Activated CD4-positive, CD25-positive, alpha-beta regulatory T cell treated with anti-CD3 and anti-CD28 coated beads, Interleukin-2, amount 50 U/mL, for 16 hours (primary cell): ENCODE results near the gene SLC39A11.
A peak's percentile ranks its signal among the peaks of the same experiment; 100 is the strongest.
"Not testable (repeated sequence)": the region's sequence is repeated elsewhere in the genome, so short reads cannot be mapped to it uniquely, and the experiment has no call there.

Experiments
- DNase-seq: peaks from one replicate; pipeline ENCODE4 v3.0.0-alpha.2; 2020; ENCODE audit warnings: low read depth, low spot score

SLC39A11 gene, protein sequence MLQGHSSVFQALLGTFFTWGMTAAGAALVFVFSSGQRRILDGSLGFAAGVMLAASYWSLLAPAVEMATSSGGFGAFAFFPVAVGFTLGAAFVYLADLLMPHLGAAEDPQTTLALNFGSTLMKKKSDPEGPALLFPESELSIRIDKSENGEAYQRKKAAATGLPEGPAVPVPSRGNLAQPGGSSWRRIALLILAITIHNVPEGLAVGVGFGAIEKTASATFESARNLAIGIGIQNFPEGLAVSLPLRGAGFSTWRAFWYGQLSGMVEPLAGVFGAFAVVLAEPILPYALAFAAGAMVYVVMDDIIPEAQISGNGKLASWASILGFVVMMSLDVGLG

DNA sequence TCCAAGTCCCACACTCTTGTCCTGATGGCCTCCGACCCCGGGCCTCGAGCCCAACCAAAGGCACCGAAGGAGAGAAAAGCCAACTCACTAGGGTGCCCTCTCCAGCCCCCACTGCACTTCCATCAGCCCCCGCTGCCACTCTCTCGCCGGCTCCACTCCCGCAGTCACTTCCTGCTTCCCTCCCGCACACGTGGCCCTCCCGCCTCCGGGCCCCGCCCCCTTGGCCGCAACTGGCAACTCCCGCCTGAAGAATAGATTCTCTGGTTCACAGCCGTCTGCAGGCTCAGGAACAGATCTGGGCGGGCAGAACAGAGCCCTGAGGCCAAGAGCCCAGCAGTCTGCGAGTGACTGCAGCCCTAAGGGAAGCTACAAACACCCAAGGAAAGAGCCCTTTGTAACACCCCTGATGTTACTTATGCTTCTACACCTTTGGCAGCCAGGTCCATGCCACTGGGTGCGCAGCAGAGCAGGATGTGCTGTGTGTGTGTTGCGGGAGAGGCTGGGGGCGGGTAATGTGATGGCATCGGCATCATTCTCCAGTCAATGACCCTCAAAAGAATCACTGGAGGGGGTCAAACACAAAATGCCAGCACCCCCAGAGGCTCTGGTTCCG is at the start of gene SLC39A11:
Gene SLC39A11 (minus strand): TSS at position 166 of the 613 bp plus-strand sequence. CDS start 3,924 bp downstream, outside the sequence.
- DNase-seq: peak; percentile 78

DNA sequence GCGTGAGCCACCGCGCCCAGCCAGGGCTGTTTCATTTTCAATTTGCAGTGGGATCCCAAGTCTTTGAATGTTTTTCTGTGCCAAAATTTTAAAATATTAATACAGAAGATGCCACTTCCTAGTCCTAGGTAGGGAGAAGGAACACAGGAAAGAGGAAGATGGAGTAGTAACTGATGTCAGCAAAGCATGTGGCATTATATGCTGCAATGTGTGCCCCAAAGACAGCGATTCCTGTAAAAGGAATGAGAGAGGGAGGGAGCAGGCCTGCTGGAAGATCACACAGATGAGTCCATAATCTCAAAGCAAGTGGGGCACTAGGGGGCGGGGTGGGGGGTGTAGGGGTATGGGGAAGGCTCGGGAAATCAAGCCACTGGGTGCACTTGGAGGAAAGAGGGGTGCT is 48.9 kb upstream of the SLC39A11 start:
- DNase-seq: no peak

DNA sequence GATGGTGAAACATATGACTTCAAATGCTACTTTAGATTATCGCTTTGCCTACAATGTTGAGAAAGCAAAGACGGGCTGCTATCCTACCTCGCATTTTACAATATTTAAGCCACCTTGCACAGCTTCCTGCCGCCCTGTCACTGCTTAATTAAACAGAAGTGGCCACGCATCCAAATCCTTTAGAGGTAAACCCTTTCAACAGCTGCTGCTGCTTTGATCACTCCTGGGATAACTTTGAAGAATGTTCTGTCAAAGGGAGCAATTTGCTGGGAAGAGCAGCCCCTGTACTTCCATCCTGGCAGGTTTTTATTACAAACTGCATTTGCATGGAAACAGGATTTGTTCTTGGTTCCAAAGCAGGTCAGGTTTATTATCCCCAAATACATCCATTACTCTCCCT is 48.1 kb upstream of the SLC39A11 start:
- no peak for DNase-seq

DNA sequence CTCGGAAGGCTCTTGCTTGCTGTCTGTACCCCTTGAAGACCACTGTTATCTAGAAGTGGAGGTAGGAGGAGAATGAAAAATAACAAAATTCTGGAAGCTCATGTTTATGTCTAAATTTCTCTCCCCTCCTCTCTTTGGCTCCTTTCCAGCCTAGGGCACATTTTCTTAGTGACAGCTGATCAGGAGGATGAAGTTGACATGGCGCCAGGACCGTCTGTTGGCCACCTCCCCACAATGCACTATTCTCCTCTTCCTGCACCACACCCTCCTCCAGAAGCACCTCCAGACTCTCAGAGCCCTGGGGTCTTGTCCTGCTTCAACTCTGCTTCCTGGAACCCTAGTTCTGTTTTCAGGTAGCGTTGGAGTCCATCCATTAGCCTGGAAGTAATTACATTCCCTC is 46.8 kb upstream of the SLC39A11 start:
- DNase-seq: no peak

DNA sequence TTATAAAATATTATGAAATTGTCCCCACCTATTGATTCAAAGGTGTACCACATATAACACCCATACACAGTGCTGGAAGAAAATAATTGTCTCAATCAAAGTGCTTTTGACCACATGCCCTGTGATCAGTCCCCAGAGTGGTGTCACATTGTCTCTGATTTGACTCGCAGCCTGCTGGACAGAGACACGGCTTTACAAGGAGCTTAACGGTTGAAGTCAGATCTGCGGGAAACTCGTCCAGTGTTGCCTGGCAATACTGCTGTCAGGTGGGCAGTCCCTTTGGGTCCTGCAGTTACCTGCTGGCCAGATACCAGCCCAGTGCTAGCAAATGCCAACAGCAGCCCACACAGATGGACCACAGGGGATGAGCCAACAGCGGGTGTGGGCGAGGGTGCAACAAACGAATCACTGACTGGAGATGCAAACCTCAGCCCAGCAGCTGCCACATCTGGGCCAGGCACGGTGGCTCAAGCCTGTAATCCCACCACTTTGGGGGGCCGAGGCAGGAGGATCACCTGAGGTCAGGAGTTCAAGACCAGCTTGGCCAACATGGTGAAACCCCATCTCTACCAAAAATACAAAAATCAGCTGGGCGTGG is 46.2 kb upstream of the SLC39A11 start:
- no peak for DNase-seq

DNA sequence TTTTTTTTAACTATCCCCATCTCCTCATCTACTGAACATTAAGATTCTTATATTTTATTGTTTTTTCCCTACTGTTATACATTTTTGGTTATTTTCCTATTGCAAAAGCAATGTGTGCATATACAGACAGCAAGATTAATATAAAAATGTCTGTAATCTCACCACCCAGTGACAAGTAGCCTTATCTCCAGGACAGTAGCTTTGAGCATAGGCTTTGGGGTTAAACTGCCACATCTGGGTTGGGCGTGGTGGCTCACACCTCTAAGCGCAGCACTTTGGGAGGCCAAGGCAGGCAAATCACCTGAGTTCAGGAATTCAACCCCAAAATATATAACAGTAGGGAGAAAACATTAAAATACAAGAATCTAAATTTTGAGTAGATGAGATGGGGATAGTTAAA is 44.9 kb upstream of the SLC39A11 start:
- DNase-seq: no peak

DNA sequence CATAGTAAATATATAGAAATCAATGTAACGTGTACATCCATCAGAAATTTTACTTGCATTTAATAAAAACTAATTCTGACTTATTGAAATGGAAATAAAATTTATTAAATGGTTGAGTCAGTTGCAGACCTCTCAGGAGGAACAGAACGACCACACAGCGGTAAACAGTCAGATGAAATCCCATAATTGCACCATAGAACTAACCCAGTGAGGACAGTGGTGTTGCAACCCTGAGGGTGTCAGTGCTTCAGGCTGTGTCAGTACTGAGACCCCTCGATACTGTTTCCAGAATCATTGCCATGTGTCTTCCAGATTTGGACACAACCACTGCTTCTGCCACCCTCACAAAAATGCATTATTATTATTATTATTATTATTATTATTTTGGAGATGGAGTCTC is 43.3 kb upstream of the SLC39A11 start:
- no peak for DNase-seq

DNA sequence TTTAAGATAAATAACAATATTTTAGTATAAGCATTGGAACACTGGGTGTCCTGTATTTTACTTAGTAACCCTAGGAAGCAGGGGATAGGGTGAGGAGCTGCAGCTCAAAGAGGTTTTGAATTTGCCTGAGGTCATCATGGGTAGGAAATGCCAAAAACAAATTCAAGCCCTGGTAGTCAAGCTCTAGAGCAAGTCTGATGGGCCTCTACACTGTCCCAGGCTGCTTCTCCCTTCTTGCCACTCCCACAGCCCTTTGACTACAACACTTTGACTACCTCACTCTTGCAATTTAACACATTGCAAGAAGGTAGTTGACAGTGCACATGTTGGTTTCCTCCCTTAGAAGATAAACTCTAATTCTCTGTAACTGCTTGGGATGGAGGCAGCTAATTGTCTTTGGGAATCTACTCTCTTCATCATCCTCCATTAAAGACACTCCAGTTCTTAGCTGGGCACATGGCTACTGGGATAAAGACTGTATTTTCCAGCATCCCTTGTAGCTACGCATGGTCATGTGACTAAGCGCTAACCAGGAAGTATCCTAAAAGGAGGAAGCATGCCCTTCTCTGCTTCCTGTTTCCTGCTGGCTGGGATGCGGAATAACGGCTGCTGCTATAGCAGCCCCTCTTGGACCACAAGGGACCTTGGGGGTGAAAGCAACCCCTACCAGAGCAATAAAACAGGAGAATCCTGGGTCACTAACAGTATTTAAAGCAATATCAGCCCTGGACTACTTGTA is 41.6 kb upstream of the SLC39A11 start:
- DNase-seq: no peak

DNA sequence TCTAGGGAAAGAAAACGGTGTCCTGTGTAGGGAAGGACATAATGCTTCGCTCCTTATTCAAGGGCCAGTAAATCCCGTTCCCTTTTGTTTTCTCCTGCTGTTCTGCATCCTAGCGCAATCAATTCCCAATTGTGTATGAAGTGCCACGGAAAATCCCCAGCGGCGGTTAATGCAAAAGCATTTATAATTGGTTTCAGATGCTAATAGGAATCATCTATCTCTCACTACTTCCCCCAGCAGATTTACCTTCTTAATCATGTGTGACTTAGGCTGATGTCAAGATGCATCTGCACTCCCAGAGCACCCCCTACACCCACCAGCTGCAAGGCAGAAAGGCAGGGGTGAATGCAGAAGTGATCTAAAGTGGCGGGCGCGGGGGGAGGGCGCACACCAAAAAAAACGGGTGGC is 39.6 kb upstream of the SLC39A11 start:
- DNase-seq: no peak

DNA sequence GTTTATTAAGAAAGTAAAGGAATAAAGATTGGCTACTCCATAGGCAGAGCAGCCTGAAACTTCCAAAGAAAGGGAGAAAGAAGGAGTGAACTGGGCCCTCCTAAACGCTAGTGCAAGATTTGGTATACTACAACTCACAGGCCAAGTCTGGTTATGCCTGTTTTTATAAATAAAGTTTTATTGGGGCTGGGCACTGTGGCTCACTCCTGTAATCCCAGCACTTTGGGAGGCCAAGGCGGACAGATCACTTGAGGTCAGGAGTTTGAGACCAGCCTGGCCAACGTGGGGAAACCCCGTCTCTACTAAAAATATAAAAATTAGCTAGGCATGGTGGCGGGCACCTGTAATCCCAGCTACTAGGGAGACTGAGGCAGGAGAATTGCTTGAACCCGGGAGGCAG is 39.0 kb upstream of the SLC39A11 start:
- DNase-seq: not testable (repeated sequence)

DNA sequence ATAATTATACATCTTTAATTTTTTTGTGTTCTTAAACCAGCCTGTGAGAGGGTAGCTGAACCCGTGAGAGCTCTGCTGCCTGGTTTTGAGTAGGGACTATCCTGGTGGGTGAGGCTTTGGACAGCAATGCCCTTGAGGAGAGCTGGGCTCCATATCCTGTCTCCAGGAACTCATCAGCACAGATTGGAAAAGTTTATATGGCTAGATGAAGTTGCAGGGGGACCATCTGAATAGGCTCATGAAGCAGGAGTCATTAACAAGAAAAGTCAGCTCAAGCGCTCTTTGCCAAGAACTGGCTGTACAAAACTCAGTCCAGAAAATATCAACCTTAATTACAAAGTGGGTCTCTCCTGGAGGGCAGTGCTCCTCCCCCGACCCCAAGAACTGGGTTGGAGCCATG is 38.5 kb upstream of the SLC39A11 start:
- DNase-seq: no peak

DNA sequence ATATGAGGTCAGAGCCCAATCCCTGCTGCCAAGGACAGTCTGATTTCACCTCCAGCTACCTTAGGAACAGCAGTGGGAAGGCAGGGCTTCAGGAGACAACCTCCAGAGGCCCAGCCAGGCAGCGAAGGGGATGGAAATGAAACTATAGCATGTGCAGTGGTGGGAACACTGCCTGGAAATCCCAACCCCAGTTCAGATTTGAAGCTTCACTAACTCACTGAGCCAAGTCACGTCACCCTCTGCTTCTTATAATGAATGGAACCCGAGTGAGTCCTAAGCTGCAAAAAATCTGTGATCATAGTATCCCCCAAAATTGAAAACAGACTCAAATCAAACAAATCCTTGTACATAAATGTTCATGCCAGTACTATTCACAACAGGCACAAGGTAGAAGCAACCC is 36.0 kb upstream of the SLC39A11 start:
- no peak for DNase-seq

DNA sequence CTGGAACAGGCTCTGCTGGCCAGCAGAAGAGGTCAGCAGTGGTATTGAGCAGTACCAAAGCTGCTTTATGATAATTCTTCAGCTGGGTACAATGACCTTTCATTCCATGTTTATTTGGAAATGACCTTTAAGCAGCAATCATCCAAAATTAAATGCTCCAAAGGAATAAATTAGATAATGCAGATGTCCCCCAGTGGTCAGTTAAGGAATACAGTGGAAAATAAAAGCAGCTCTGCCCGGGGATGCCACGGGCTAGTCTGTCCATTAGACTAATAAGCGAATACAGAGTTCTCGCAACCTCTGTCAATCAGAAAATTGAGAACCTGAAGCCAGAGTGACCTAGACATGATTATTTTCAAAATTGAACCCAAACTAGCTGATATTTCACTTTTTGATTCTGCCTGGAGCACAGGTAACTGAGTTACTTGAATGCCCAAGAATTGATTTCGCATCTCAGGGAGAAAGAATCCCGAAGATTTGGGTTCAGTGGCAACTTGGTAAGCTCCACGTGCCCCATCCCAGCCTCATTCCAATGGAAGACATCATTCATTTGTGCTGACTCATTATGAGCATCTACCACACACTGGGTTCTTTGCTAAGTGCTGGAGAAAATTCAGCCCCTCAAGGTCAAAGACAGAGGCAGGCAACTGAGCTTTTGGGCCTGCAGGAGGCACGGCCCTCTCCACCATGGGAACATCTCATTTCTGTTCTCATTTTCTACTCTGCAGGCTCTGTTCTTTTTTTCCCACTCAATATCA is 34.4 kb upstream of the SLC39A11 start:
- DNase-seq: no peak

DNA sequence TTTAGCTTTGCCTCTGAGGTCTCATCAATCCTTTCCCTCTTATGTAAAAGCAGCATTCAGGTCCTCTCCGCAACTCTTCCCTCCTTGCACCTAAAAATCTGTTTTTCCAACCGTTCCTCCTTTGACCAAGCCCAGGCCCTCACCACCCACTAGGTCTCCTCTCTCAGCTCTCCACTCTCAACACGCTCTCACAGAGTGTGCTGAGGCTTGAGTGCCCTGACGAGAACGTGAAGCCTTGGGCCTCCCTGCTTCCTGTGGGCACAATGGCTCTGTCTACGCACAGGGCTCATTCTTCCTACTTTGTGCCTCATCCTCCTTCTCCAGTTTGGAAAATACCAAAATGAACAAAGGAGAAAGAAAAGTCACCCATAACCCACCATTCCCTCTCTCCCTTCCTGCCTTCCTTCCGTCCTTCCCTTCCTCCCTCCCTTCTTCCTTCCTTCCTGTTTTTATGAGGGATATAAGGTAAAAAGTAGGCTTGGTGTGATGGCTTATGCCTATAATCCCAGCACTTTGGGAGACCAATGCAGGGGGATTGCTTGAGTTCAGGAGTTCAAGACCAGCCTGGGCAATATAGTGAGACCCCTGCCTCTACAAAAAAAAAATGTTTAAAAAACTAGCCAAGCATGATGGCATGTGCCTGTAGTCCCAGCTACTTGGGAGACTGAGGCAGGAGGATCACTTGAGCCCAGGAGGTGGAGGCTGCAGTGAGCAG is 31.3 kb upstream of the SLC39A11 start:
- no peak for DNase-seq

DNA sequence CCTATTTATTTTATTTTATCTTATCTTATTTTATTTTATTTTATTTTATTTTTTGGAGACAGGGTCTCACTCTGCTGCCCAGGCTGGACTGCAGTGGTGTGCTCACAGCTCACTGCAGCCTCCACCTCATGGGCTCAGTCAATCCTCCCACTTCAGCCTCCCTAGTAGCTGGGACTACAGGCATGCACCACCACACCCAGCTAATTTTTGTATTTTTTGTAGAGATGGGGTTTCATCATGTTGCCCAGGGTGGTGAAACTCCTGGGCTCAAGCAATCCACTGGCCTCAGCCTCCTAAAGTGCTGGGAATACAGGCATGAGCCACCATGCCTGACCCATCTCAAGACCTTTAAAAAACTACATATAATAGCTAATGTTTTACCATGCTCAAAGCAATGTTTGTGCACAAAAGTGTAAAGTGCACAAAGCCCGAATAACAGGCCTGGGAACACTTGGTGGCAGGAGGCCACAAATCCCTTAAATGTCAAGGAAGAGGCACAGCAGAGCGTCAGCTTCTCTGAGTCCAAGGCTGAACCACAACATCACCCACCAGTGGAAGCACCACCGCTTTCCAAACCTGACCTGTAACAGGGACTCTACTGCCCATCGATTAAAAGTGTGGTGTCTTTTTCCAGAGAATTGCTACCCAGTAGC is 30.6 kb upstream of the SLC39A11 start:
- no peak for DNase-seq

DNA sequence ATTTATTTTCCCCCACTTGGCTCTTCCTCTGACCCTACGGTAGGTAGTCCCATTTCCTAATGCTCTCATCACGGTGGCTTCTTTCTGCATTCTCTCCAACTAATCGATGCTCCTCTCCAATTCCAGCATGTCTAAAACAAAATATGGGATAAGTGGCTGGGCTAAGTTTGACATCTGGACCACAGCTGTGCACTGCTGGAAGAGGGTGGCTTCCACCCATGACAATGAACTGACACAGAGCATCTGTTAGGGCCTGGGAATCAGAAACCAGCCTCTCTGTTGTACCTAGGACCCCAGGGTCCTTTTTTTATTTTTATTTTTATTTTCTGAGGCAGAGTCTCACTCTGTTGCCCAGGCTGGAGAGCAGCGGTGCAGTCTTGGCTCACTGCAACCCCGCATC is 29.0 kb upstream of the SLC39A11 start:
- no peak for DNase-seq

DNA sequence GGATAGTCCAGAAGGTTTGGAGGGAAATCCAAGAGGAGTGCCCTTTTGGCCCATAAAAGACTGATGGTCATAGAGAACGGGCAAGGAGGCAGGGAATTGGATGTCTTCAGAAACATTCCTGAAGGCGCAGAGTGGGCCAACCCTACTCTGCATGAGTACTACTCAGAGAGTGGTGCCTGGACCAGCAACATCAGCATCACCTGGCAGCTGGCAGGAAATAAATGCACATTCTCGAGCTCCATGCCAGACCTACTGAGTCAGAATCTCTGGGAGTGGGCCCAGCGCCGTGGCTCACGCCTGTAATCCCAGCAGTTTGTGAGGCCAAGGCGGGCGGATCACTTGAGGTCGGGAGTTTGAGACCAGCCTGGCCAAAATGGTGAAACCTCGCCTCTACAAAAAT is 27.1 kb upstream of the SLC39A11 start:
- no peak for DNase-seq

DNA sequence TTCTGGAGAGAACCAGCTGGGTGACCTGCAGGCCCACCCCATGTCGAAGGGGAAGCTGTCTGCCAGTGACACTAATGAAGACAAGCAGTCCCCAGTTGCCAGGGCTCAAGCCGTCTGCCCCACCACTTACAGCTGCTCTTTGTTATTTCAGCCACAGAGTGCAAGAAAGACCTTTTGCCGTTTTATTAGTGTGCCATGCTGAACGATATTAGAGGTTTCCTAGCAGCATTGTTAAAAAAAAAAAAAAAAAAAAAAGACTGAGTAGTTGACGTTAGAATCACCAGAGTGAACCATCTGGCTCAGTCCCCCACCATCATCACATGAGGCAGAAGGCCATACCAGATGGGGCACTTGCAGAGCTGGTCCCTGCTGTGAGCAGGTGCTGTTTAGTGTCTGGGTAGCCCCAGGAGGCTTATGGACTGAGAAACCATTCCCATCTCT is 26.5 kb upstream of the SLC39A11 start:
- DNase-seq: no peak

DNA sequence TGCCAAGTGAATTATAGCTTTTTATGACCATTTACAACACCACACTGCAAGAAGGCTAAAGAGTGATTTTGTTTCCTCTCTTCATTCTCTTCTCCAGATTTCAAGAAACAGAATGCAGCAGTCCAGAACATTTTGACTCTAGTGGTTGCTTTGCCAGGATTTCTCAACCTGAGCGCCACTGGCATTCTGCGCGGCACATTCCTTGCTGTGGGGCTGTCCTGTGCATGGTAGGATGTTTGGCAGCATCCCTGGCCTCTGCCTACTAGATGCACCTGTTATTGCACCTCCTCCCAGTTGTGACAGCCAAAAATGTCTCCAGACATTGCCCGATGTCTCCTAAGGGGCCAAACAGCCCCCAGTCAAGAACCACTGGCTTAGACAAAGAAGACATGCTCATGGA is 25.7 kb upstream of the SLC39A11 start:
- DNase-seq: no peak

DNA sequence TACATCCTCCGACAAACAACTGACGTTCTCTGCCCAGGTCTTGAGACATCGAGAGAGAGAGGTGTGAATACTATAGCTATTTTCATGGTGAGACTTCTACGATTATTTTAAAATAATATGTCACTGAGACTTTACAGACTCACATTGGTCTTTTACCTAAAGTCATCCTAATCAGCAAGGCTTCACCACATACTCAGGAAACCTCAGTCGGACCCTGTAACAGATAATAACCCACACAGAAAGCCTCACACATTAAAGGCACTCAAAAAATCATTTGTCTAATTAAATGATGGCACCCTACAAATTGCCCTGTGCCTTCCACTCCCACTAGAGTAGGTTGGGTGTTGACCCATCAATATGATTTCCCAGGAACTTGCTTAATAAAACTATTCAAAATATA is 19.8 kb upstream of the SLC39A11 start:
- DNase-seq: no peak
